GM18520 (cell line): ENCODE measurements around the gene MARCHF7.
"Not testable (repeated sequence)": the region's sequence is repeated elsewhere in the genome, so short reads cannot be mapped to it uniquely, and the experiment has no call there.

ENCODE experiments used
- ATAC-seq: cut with Tn5 transposase; IDR thresholded peaks from one replicate; pipeline ENCODE4 v1.9.1; 2021; ENCODE audit not compliant: unreplicated experiment

The MARCHF7 gene

DNA sequence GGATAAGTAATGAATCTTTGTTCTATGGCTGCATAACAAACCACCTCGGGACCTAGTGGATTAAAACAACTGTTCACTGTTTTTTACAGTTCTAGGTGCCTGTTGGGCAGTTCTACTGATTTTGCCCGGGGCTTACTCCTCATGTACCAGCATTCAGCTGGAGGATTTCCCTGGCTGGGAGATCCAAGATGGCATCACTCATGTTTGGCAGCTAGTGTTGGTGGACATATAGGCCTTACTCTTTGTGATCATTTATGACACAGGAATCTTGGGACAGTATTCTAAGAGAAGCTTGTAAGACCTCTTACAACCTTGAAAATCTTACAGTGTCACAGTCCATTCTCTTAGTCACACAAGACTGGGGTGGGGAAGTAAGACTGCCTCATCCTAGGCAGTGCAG is 4.6 kb downstream of the MARCHF7 start:
- no peak for ATAC-seq

DNA sequence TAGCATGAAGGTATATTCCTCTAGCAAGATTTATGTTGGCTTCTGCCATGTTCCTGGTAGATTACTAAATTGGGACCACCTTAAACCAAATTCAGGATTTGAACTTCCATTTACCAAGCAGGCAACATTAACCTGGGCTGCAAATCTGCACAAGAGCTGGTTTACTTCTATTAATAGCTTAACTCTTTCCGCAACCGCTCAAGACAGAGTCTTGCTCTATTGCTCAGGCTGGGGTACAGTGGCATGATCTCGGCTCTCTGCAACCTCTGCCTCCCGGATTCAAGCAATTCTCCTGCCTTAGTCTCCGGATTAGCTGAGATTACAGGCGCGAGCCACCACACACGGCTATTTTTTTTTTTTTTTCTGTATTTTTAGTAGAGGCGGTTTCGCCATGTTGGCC is 8.4 kb downstream of the MARCHF7 start:
- ATAC-seq: no peak

- no peak for ATAC-seq
Measured at GRCh38 chr2:159722580-159722979, 10.3 kb downstream of the MARCHF7 start.

GRCh38 chr2:159724795-159725572 is 12.7 kb downstream of the MARCHF7 start:
- not testable (repeated sequence) for ATAC-seq

DNA sequence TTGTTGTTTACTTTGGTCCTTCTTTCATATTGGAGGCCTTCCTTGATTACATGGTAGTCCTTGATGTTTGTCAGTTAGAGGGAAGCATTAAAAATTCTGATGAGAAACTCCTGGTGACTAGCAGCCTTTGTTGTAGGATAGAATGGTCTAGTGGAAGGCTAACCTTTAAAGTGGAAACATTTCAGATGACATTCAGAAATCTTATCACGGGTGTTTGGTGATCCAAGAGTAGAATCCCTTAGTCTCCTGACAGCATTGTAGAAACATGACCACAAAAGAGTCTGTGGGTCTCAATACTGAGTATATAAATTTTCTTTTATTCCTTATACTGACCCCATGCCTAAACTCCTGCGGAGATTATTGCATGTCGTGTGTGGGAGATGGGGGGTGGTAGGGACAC is 13.4 kb downstream of the MARCHF7 start:
- no peak for ATAC-seq

DNA sequence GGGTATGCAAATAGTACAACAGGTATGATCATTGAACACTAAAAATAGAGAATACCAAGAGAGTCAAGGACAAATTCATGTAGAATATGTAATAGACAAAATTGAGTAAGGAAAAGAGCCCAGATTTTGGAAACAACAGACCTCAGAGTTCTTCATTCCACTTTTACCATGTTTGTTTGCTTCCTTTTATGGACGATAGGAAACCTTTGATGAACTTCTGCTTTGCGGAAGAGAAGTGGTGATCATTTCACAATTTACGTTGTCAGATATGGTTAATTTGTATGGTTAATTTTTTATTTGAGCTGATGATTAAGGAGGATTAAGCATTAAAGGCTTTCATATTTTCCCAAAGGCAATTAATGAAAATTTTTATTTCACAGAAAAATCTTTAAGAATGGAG is 16.3 kb downstream of the MARCHF7 start:
- no peak for ATAC-seq

- no peak for ATAC-seq
Measured at GRCh38 chr2:159735648-159736047, 23.3 kb downstream of the MARCHF7 start.

DNA sequence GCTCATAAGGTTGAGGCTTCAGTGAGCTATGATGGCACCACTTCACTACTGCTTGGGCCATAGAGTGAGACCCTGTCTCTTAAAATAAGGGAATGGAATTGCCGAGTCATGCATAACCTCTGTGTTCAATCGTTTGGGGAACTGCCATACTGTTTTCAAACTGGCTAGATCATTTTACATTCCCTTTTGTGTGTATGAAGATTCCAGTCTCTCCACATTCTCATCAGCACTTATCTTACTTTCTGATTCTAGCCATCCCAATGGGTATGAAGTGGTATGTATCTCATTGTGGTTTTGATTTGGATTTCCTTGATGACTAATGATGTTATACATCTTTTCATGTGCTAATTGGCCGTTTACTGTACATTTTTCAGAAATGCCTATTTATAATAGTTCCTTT is 23.7 kb downstream of the MARCHF7 start:
- no peak for ATAC-seq

DNA sequence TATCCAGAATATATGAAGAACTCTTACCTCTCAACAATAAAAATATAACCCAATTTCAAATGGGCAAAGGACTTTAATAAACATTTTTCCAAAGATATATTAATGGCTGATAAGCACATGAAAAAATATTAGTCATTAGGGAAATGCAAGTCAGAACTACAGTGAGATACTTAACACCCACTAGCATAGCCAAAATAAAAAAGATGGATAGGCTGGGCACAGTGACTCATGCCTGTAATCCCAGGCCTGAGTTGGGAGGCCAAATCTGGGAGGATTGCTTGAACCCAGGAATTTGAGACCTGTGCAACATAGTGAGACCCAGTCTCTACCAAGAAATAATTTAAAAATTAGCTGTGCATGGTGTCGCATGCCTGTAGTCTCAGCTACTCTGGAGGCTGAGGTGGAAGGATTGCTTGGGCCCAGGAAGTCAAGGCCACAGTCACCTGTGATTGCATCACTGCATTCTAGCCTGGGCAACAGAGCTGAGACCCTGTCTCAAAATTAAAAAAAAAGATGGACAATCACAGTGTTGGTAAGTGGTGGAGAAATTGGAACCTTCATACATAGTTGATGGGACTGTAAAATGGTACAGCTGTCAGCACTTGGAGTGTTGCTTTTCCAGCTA is 25.1 kb downstream of the MARCHF7 start:
- ATAC-seq: no peak

DNA sequence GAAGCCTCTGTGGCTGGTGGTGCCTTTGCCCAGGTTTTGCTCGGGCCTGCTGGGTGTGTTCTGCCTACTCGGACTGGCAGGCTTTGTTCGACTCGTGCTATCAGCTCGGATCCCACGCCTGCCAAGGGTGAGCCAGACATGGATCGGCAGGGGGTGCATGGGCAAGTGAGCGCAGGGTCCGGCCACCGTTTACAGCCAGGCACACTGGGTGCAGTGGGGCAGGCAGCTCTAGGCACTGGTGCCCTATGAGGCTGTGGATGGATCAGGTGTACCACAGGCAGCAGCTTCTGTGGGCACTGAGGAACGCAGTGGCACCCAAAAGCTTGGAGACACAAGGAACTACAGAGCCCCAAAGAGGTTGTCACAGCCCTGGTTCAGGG is 25.6 kb downstream of the MARCHF7 start:
- ATAC-seq: no peak

GRCh38 chr2:159738509-159739390 is 26.4 kb downstream of the MARCHF7 start:
- ATAC-seq: no peak

GRCh38 chr2:159742846-159743245 is 30.5 kb downstream of the MARCHF7 start:
- no peak for ATAC-seq

DNA sequence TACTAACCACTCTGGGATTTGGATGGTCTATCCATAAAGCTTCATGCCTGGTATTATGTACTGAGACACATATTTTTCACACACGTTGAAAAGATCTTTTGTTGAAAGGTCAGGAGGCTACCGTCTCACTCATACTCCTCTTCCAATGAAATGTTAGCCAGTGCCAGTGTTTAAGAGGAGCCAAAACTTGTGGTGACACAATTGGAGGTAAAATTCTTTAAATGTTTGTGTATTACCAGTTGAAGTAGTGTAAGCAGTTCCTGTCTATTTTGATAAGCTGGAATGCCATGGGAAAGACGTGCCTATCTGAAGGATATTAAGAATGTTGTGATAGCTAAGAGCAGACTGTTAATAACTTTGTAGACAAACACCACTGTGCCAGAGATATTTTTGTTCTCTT is 32.1 kb downstream of the MARCHF7 start:
- no peak for ATAC-seq

- not testable (repeated sequence) for ATAC-seq
Measured at GRCh38 chr2:159745237-159745636, 32.9 kb downstream of the MARCHF7 start.

- ATAC-seq: no peak
Measured at GRCh38 chr2:159748089-159748488, 35.8 kb downstream of the MARCHF7 start.

GRCh38 chr2:159750873-159751272 is 38.6 kb downstream of the MARCHF7 start:
- no peak for ATAC-seq

- no peak for ATAC-seq
Measured at GRCh38 chr2:159753797-159754196, 41.5 kb downstream of the MARCHF7 start.

- no peak for ATAC-seq
Measured at GRCh38 chr2:159755014-159755413, 42.7 kb downstream of the MARCHF7 start.

DNA sequence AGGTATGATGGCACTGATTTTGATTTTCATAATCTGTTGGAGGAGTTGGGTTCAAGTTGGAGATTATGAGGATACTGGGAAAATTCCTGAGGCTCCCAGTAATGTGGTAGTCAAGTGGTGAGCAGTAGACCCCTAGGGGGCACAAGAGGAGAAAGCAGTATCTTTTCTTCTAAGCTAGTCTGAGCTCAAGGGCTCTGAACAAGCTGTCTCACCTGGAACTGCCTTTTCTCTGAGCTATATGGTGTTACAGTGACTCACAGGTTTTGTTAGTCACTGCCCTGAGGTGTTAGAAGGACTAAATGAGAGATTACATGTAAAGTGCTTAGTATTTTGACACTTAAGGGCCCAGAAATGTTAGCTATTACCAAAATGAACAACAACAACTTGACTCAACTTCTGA is 43.5 kb downstream of the MARCHF7 start:
- ATAC-seq: peak; percentile 33

GRCh38 chr2:159758239-159758638 is 45.9 kb downstream of the MARCHF7 start:
- no peak for ATAC-seq

- no peak for ATAC-seq
Measured at GRCh38 chr2:159758686-159759085, 46.4 kb downstream of the MARCHF7 start.

DNA sequence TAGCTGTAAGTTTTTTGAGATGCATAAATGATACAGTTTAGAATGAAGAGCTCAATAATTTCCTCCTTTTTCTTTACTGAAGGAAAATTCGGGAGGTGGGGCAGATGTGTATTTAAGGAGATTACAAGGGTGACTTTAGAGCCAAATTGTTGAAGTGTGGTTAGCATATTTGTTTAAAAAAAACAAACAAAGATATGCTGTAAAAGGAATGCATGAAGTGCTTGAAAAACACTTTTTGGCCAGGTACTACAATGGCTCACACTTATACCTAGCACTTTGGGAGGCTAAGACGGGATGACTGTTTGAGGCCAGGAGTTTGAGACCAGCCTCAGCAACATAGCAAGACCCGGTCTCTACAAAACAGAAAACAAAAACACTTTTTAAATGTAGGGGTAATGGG is 47.3 kb downstream of the MARCHF7 start:
- ATAC-seq: no peak
